Brain microvascular endothelial cell (primary cell): Measurements from ENCODE around the gene TMEM63C.
A peak's percentile ranks its signal among the peaks of the same experiment; 100 is the strongest.

ENCODE experiments used
- DNase-seq: peaks from one replicate; pipeline ENCODE4 v3.0.0-alpha.2; 2020
- H3K27ac ChIP-seq: fragments of 250-450 bp; sonication (Bioruptor Pico); 2 replicates; pipeline ENCODE4 v1.5.1; 2020; ENCODE audit warnings: mild to moderate bottlenecking, moderate library complexity
- H3K27me3 ChIP-seq: fragments of 250-450 bp; sonication (Bioruptor Pico); replicated peaks from 2 replicates; pipeline ENCODE4 v1.5.1; 2020; ENCODE audit warnings: mild to moderate bottlenecking
- H3K36me3 ChIP-seq: fragments of 250-450 bp; sonication (Bioruptor Pico); replicated peaks from 2 replicates; pipeline ENCODE4 v1.5.1; 2020; ENCODE audit warnings: mild to moderate bottlenecking
- H3K4me3 ChIP-seq: 2 replicates; pipeline ENCODE4 v1.5.1; 2011; ENCODE audit warnings: low read depth, mild to moderate bottlenecking, control low read depth, low read length, moderate library complexity
- CTCF ChIP-seq: IDR thresholded peaks from 2 replicates; pipeline ENCODE4 v1.5.1; 2011; ENCODE audit warnings: low read depth, mild to moderate bottlenecking, moderate library complexity, low read length, control low read depth, inconsistent platforms; ENCODE audit errors: missing control alignments
- in situ Hi-C: cut with HindIII; loops from 2 replicates; pipeline ENCODE4 v1.10.0; 2017; ENCODE audit warnings: low sequenced_read_pairs, low pct_ligation_motif_present

Gene TMEM63C

DNA sequence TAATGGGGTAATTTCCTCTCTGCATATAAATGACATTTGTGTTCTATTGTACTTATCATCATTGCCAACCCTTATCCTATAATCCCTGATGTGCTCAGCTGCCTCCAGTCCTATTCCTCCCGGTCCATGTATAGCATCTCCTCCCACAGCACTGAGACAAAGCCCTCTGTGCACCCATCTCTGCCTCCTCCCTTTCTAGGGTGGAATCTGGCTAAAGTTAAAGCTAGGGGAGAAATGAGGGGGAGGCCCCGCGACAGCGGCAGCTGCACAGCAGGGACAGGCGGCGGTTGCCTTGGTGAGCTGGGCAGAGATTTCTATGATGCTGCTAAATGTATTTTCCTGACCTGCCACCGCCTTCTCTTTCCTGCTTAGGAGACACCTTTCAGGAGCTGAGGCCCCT lies 27.2 kb upstream of the TMEM63C start:
- in situ Hi-C loops: no loop called here
- Histone ChIP-seq H3K36me3 (no peaks in the 10 kb centered on the region), H3K27me3 (peaks cover 11% of the 10 kb centered on the region), H3K4me3 (no peak overlapping the region), H3K27ac (no peak overlapping the region)
- DNase-seq: no peak
- no peak for TF ChIP-seq CTCF

DNA sequence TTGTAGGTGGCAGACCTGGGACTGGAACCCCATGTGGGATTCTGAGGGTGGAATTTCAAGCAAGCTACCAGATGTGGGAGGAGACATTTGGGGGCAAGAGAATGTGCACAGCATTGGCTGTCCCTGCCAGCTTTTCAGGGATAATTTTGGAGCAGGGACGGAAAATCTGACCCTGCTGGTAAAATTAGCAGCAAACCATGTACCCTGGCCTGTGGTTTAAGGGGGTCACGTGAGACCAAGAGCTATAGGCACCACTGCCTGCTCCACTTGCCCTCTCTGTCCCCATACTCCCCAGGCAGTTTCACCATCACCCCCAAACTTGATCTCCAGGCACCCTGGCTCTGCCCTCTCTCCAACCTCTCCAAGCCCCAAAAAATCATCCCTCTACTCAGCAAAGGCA lies 26.5 kb upstream of the TMEM63C start:
- DNase-seq: no peak
- in situ Hi-C loops: no loop called here
- H3K4me3 ChIP-seq: no peak overlapping the region
- no peak overlapping the region for H3K27ac ChIP-seq
- H3K27me3 ChIP-seq: peaks cover 9% of the 10 kb centered on the region
- H3K36me3 ChIP-seq: no peaks in the 10 kb centered on the region
- no peak for TF ChIP-seq CTCF

GRCh38 chr14:77157740-77158139 lies 23.9 kb upstream of the TMEM63C start:
- DNase-seq: no peak
- Histone ChIP-seq H3K4me3 (no peak overlapping the region), H3K36me3 (no peaks in the 10 kb centered on the region), H3K27me3 (peaks cover 10% of the 10 kb centered on the region), H3K27ac (no peak overlapping the region)
- TF ChIP-seq CTCF: no peak
- in situ Hi-C loops: no loop called here

DNA sequence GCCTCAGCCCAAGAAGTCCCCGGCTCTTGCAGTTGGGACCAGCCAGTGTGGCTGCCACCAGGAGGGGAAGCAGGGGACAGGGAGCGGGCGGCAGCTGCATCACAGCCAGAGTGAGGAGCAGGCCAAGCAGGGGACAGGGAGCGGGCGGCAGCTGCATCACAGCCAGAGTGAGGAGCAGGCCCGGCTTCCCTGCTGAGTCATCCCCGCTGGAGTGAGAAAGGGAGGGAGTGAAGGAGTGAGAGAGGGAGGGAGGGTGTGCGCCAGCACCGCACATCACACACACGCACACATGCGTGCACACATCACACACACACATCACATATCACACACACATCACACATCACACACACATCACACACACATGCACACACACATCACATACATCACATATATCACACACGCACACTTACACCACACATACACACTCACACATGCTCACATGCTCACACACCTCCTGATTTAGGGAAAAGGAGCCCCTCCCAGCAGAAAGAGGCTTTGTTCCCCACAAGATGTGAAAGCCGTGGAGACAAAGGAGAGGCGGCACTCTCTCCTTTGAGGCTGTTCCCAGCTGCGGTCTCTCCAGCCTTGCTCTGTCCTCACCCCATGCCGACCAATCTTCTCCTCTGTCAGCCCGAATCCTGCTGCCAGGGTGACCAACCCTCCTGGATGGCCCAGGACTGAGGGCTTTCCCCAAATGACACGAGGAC lies 23.3 kb upstream of the TMEM63C start:
- H3K36me3 ChIP-seq: no peaks in the 10 kb centered on the region
- H3K27ac ChIP-seq: no peak overlapping the region
- no peak for TF ChIP-seq CTCF
- no peak overlapping the region for H3K4me3 ChIP-seq
- peak; percentile 57 for DNase-seq
- H3K27me3 ChIP-seq: peaks cover 10% of the 10 kb centered on the region
- in situ Hi-C loops: no loop called here

- DNase-seq: no peak
- TF ChIP-seq CTCF: no peak
- Histone ChIP-seq H3K36me3 (no peaks in the 10 kb centered on the region), H3K27me3 (peaks cover 8% of the 10 kb centered on the region), H3K4me3 (no peak overlapping the region), H3K27ac (no peak overlapping the region)
- in situ Hi-C loops: no loop called here
Observed at GRCh38 chr14:77158882-77159255, 22.7 kb upstream of the TMEM63C start.

DNA sequence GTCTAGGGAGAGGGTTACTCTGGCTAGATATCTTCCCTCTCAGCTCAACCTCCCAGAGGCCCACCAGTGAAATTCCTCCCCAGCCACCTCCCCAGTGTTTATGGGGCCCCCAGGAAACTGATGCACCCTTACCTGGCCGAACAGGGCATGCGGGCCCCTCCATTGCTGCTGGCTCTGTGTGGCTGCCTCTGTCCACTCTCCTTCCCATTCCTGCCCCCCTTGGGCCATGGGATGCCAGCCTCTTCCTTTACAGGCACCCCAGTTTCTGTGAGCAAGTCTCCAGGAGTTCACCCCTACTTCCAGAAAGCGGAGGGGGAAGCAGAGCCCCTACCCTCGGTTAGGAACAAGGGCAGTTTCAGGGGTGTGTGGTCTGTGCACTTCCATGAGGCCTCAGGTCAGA lies 20.6 kb upstream of the TMEM63C start:
- Histone ChIP-seq H3K27me3 (peaks cover 1% of the 10 kb centered on the region), H3K4me3 (no peak overlapping the region), H3K36me3 (no peaks in the 10 kb centered on the region), H3K27ac (no peak overlapping the region)
- no peak for DNase-seq
- in situ Hi-C loops: no loop called here
- TF ChIP-seq CTCF: no peak
